Measurements from ENCODE around the gene GLCE.

DNA sequence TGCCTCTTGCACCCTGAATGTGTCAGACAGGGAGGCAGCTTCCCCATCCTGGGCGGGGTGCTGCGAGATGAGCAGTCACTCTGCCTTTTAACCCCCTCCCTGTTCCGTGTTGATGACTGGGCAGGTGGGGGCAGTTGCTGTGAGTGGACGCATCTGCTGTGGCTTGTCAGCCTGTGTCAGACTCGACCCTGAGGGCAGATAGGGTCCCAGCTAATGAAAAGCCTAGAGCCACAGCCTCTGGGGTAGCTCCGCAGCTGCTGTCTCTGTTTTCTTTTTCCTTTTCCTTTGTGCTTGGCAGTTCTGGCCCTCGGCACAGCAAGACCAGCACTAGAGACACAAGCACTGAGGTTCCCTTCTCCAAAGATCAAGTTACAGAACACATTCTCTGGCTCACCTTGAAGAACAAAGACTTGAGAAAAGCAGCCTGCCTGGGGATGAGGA, 43.0 kb upstream of the GLCE start:
- TF ChIP-seq, protein P1, sequence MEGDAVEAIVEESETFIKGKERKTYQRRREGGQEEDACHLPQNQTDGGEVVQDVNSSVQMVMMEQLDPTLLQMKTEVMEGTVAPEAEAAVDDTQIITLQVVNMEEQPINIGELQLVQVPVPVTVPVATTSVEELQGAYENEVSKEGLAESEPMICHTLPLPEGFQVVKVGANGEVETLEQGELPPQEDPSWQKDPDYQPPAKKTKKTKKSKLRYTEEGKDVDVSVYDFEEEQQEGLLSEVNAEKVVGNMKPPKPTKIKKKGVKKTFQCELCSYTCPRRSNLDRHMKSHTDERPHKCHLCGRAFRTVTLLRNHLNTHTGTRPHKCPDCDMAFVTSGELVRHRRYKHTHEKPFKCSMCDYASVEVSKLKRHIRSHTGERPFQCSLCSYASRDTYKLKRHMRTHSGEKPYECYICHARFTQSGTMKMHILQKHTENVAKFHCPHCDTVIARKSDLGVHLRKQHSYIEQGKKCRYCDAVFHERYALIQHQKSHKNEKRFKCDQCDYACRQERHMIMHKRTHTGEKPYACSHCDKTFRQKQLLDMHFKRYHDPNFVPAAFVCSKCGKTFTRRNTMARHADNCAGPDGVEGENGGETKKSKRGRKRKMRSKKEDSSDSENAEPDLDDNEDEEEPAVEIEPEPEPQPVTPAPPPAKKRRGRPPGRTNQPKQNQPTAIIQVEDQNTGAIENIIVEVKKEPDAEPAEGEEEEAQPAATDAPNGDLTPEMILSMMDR (IDR thresholded peaks at IDR 0.05 in 8 of 11, conservative IDR thresholded peaks at IDR 0.05 in 3 of 11) = no peak
- TF ChIP-seq POLR2A (IDR thresholded peaks at IDR 0.05) (no peak), POLR2AphosphoS5 (IDR thresholded peaks at IDR 0.05) (no peak)
